Measurements from ENCODE around the gene NRXN3. TPM values are rescaled to one million over a fixed set of nuclear protein-coding genes. Genes with fewer than 3 reads are reported as not detected.

The NRXN3 gene
- total and polyA plus RNA-seq, 2 of the 13 experiments (the other 11 are each of a cell fraction or from before 2014, with no cell fraction given), result 0.03 TPM; not detected in 1

DNA sequence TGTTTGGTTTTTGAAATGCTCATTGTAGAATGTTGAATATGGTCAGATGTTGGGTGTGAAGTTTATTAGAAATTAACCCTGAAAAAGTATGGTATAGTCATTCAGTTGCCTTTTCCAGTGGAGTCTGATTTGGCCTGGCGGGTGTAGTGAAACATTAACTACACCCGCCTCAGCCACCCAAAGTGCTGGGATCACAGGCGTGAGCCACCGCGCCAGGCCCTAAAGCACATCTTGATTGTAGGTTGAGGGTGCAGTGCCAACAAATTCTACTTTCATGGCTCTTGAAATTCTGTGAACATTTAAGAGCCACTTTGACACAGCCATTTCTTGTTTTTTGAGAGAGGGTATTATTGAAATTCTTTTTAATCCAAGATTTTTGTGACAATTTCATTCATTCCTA, 1416.2 kb downstream of the NRXN3 start:
- no peaks in the 10 kb centered on the region; a peak in 1 of 5 replicates for H3K27me3 ChIP-seq (ENCODE audit: control insufficient read depth in 1 of 2, insufficient read depth in 2 of 2, low read length in 2 of 2)
- in situ Hi-C loops (cut with HindIII; ENCODE audit: extremely low pct_ligation_motif_present, low pct_unique_long_range_greater_than_20kb), result loop anchor here (25.0 kb wide), 1 partner anchor 101 kb away; no protein-coding TSS in a partner anchor
- intact Hi-C loops (cut with micrococcal nuclease; ENCODE audit: unreplicated experiment), result no loop called here
- peaks cover 81% of the 10 kb centered on the region for H3K9me3 ChIP-seq (ENCODE audit: low read length)
- H4K20me1 ChIP-seq (ENCODE audit: insufficient read depth, low read length), result no peaks in the 10 kb centered on the region
- ChIA-PET CTCF (ENCODE audit: low intra/inter-chr PET ratio, low total read pairs) (no interaction called here), POLR2A (no interaction called here)
- H3K36me3 ChIP-seq (replicated peaks in 1 of 2; ENCODE audit: control insufficient read depth in 1 of 2, insufficient read depth in 2 of 2, low read length in 2 of 2), result no peaks in the 10 kb centered on the region
- no peak overlapping the region for H3K9ac ChIP-seq (ENCODE audit: insufficient read depth, low read depth, low read length)
- no peak overlapping the region for H2AFZ ChIP-seq (ENCODE audit: low read length)
- no peaks in the 10 kb centered on the region for H3K79me2 ChIP-seq (ENCODE audit: insufficient read depth, low read length)
- H3K4me2 ChIP-seq (ENCODE audit: low read depth, low read length), result no peak overlapping the region
- no peak overlapping the region for H3K4me3 ChIP-seq (replicated peaks in 1 of 3; ENCODE audit: insufficient read depth in 1 of 3, low read depth in 2 of 3, low read length in 3 of 3)
- TF ChIP-seq TBX3 (IDR thresholded peaks at IDR 0.05; ENCODE audit: borderline replicate concordance) (no peak), RORA (CRISPR knock-in tag; IDR thresholded peaks at IDR 0.05) (no peak), TAF15 (IDR thresholded peaks at IDR 0.05; ENCODE audit: low read depth, low read length, poor library complexity, severe bottlenecking) (no peak), GLI4 (CRISPR knock-in tag; IDR thresholded peaks at IDR 0.05; ENCODE audit: borderline replicate concordance) (no peak)
- TF ChIP-seq, protein P1, sequence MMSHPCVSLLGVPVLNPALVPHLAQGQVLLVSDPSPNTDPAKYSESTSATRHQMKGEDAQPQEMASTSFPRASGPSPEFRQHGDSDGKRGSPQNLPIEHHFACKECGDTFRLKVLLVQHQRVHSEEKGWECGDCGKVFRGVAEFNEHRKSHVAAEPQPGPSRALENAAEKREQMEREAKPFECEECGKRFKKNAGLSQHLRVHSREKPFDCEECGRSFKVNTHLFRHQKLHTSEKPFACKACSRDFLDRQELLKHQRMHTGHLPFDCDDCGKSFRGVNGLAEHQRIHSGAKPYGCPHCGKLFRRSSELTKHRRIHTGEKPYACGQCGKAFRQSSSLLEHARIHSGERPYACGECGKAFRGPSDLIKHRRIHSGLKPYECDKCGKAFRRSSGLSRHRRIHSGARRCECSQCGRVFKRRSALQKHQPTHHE (CRISPR knock-in tag; IDR thresholded peaks at IDR 0.05; ENCODE audit: borderline replicate concordance), result no peak
- no peak overlapping the region for H3K27ac ChIP-seq (ENCODE audit: extremely low read length, insufficient read depth, low read length)
- 80% methylated on average over 5 of the region's 5 CpGs for WGBS (ENCODE audit: low lambda C conversion rate)
- H3K4me1 ChIP-seq (ENCODE audit: insufficient read depth, low read length), result no peaks in the 10 kb centered on the region
- no peak for FAIRE-seq
- BruUV-seq (replicated peaks), result no TSS peak
- no peak for DNase-seq (ENCODE audit: low spot score)
- no peak for ATAC-seq

DNA sequence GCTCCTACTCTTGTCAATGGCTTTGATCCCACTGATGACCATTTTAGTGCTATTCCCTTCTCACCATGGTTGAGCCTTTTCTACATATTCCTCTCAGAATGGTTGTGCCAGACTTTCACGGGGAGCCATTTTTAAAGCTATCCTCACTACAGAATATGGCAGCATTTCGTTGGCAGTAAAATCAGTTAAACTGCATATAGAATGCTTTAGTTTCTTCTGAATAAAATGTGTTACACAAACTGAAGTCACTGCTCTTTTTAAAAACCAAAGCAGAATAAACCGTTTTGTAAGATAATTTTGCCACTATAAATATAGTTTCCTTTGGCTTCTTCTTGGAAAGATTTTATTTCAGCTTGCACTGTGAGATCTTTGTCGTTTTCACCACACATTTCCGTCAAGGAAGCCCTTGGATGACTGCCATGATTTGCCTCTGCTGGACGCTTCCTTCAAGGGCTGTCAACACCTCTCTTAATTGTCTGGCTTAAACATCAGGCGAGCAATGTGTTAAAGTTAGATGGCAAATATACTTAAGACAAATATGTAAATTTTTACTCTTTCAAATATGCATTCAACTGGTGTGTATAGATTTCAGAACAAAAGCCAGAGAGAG, 1416.9 kb downstream of the NRXN3 start:
- Histone ChIP-seq H2AFZ (ENCODE audit: low read length) (no peak overlapping the region), H3K27me3 (ENCODE audit: control insufficient read depth in 1 of 2, insufficient read depth in 2 of 2, low read length in 2 of 2) (no peaks in the 10 kb centered on the region; a peak in 1 of 5 replicates), H3K4me1 (ENCODE audit: insufficient read depth, low read length) (no peaks in the 10 kb centered on the region), H4K20me1 (ENCODE audit: insufficient read depth, low read length) (no peaks in the 10 kb centered on the region), H3K27ac (ENCODE audit: extremely low read length, insufficient read depth, low read length) (no peak overlapping the region), H3K9ac (ENCODE audit: insufficient read depth, low read depth, low read length) (no peak overlapping the region), H3K4me3 (replicated peaks in 1 of 3; ENCODE audit: insufficient read depth in 1 of 3, low read depth in 2 of 3, low read length in 3 of 3) (no peak overlapping the region), H3K9me3 (ENCODE audit: low read length) (peaks cover 79% of the 10 kb centered on the region), H3K4me2 (ENCODE audit: low read depth, low read length) (no peak overlapping the region), H3K36me3 (replicated peaks in 1 of 2; ENCODE audit: control insufficient read depth in 1 of 2, insufficient read depth in 2 of 2, low read length in 2 of 2) (no peaks in the 10 kb centered on the region), H3K79me2 (ENCODE audit: insufficient read depth, low read length) (no peaks in the 10 kb centered on the region)
- WGBS (ENCODE audit: low lambda C conversion rate), result 28% methylated on average over 7 of the region's 7 CpGs
- ChIA-PET CTCF (ENCODE audit: low intra/inter-chr PET ratio, low total read pairs) (no interaction called here), POLR2A (no interaction called here)
- intact Hi-C loops (cut with micrococcal nuclease; ENCODE audit: unreplicated experiment), result no loop called here
- BruUV-seq (replicated peaks), result no TSS peak
- TF ChIP-seq ZBTB38 (CRISPR knock-in tag; IDR thresholded peaks at IDR 0.05), result no peak
- TF ChIP-seq, protein P2, sequence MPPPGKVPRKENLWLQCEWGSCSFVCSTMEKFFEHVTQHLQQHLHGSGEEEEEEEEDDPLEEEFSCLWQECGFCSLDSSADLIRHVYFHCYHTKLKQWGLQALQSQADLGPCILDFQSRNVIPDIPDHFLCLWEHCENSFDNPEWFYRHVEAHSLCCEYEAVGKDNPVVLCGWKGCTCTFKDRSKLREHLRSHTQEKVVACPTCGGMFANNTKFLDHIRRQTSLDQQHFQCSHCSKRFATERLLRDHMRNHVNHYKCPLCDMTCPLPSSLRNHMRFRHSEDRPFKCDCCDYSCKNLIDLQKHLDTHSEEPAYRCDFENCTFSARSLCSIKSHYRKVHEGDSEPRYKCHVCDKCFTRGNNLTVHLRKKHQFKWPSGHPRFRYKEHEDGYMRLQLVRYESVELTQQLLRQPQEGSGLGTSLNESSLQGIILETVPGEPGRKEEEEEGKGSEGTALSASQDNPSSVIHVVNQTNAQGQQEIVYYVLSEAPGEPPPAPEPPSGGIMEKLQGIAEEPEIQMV (CRISPR knock-in tag; IDR thresholded peaks at IDR 0.05; ENCODE audit: low read depth), result no peak
- ATAC-seq, result no peak
- in situ Hi-C loops (cut with HindIII; ENCODE audit: extremely low pct_ligation_motif_present, low pct_unique_long_range_greater_than_20kb), result loop anchor here (25.0 kb wide), 1 partner anchor 100 kb away; no protein-coding TSS in a partner anchor
- no peak for DNase-seq (ENCODE audit: low spot score)
- no peak for FAIRE-seq

All from HepG2 (cell line).